ENCODE results near the gene ZSWIM4. TPM values are rescaled to one million over a fixed set of nuclear protein-coding genes. Genes with fewer than 3 reads are reported as not detected.

ZSWIM4 gene
- total RNA-seq (2014; rRNA removed) = 1.8 and 2.7 TPM in 2 replicates
- 1.7 TPM for polyA plus RNA-seq (2012)

DNA sequence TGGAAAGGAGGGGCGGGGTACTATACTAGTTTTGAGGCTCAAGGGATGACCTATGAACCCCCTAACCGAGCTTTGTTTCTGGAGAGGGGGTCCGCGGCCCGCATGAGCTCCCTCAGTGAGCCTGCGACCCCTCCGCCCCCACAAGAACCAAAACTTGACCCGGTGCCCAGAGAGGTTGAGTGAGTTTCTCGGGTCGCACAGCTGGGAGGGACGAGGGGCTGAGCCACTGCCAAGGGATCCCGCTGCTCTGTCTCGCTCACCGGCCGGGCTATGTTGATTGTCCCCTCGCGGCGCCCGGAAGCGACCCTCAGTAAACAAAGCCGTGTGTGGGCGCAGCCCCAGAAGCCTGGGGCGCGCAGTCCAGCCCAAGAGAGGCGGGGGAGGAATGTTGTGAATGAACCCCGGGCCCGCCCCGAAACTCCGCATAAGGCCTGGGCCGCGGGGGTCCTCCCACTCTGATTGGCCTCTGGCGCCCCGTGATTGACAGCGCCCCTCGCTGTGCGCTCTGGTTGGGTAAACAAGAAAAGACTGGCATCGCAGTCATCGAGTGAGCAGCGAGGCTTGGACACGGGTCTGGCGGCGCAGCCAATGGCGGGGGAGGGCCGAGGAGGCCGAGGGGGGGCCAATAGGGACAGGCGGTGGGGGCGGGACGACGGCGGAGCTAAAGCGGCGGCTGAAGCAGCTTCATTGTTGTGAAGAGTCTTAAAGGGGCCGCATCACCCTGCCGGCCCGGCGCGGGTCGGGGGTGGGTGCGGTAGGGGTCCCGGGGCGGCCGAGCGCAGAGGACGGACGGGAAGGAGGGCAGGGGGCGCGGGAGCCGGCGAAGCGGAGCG is at the start of gene ZSWIM4:
Gene ZSWIM4, plus strand, starts transcription at position 687 of the 833 bp plus-strand sequence. CDS start 206 bp downstream, outside the sequence.
- peak; percentile 99 for DNase-seq (ENCODE audit: low read depth)

DNA sequence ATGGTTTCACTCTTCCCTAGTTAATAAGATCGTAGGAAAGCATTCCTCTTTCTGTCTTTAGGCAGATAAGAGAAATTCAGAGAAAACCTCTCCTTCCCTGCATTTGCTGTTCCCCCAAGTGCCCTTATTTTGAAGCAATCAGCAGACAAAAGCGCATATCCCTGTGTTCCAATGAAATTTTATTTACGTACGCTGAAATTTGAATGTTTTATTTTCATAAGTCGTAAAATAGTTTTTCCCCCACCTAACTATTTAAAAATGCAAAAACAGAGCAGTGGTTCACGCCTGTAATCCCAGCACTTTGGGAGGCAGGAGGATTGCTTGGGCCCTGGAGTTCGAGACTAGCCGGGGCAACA is 48.2 kb upstream of the ZSWIM4 start:
- no peak for DNase-seq (ENCODE audit: low read depth)

DNA sequence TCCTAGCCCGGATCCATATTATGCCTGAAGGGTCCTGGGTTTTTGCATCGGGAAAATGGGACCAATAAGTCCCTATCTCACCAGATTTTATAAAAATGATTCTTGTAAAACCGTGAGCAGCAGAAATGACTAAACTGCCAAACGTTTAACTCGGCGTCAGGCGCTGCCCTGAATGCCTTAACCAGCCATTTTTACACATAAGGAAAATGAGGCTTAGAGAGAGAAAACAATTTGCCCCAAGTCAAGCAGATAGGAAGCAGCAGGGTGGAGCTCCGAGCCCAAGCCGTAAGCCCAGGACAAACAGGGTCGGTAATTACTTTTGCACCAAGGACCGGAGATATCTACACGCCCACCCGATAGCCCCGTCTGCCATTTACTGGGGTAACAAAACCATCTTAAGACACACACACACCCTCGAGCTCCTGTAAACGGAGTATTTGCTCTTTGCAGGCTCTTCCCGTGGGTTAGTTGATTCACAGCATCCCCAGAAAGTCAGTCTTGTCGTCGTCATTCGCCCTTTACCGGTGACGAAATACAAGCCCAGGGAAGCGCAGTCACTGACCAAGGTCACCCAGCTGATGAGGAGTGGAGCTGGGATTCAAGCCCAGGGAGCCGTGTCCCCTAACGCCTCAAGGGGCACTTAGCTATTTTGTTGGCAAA is 46.9 kb upstream of the ZSWIM4 start:
- no peak for DNase-seq (ENCODE audit: low read depth)

DNA sequence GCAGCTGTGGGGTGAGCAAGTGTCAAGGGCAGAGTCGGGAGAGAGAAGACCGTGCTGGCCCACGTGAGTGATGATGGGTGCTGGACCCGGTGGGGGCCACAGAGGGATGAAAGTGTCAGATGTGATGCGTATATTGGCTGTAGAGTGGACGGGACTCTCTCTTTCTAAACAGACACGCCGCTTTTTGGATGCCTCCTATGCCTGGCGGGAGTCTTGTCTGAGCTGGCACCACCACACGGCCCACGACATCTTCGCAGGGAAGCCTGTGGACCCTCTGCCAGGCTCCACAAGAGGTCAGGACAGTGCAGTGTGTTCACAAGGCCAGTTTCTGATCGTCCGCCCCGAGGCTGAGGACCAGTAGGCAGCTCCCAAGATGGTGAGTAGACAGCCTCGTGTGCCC is 43.8 kb upstream of the ZSWIM4 start:
- no peak for DNase-seq (ENCODE audit: low read depth)

DNA sequence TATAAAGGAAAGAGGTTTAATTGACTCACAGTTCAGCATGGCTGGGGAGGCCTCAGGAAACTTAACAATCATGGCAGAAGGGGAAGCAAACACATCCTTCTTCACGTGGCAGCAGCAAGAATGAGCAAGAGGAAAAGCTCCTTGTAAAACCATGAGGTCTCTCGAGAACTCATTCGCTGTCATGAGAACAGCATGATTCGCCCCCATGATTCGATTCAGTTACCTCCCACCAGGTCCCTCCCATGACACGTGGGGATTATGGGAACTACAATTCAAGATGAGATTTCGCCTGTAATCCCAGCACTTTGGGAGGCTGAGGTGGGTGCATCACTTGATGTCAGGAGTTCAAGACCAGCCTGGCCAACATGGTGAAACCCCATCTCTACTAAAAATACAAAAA is 41.6 kb upstream of the ZSWIM4 start:
- peak; percentile 25 for DNase-seq (ENCODE audit: low read depth)

DNA sequence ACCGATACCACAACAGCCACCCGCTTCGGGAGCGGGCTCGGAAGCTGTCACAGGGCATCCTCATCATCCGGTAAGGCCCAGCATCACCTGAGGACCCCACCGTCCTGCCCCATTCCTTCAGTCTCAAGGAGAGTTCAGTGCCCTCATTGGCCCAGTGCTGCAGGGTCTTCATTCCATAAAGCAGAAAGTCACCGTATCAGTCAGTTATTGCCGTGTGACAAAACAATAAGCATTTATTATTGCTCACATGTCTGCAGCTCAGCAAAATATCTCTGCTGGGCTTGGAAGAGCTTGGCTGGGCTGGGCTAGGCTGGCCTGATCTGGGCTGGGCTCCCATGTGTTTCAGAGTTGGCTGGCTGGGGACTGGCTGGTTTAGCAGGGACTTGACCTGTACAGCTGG is 39.0 kb upstream of the ZSWIM4 start:
- DNase-seq (ENCODE audit: low read depth) = no peak

DNA sequence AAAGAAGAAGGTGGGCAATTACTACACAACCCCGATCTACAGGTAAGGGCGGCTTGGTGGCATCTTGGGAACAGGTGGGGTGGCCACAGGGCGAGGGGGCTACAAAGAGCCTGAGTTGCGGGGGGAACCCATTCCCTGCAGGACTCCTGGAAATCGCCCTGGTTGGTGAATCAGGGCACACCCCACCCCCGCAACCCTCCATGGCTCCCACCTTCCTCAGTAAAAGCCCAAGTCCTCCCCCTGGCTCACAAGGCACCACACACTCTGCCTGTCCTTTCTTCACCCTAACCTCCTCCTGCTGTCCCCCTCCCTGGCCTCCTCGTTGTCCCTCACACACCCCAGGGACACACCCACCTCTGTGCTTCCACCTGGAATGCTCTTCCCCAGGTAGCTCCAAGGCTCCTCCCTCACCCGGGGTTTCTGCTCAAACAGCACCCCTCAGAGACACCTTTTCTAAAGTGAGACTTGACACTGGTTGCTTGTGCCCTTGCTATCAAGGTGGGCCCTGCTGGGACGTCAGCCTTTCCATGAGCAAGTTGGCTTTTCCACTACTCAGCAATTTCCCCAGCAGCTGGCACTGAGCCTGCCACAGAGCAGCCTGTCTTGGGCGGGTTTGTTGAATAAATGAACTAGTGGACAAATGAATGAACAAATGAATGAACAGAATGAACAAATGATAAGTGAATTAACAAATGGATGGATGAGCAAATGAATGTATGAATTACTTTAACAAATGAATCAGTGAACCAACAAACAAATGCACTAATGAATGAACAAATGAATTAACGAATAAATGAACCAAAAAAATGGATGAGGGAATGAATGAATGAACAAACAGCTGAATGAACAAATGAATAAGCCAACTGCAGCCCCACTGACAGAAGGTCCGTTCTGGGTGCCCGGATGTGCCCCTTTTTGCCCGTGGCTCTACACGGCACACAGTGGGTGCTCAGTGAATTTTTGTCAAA is 37.2 kb upstream of the ZSWIM4 start:
- no peak for DNase-seq (ENCODE audit: low read depth)

DNA sequence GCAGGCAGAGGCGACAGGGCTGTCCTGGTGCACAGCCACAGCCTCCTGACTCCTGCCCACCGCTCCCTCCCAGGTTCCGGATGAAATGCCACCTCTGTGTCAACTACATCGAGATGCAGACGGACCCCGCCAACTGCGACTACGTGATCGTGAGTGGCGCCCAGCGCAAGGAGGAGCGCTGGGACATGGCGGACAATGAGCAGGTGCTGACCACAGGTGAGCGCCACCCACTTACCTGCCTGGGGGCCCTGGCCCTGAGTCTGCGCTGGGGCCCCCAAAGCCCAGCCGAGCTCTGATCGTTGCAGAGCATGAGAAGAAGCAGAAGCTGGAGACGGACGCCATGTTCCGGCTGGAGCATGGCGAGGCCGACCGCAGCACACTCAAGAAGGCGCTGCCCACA is 36.4 kb upstream of the ZSWIM4 start:
- no peak for DNase-seq (ENCODE audit: low read depth)

DNA sequence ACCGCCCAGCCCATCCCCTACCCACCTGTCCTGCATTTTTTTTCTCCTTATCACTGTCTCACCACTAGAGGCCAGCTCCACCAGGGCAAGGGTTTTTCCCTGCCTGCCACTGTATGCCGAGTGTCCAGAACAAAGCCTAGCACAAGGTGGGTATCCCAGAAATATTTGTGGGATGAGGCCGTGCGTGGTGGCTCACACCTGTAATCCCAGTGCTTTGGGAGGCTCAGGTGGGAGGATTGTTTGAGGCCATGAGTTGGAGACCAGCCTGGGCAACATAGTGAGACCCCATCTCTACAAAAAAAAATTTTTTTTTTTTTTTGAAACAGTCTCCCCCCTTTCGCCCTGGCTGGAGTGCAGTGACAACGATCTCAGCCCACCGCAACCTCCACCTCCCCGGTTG is 33.8 kb upstream of the ZSWIM4 start:
- no peak for DNase-seq (ENCODE audit: low read depth)

DNA sequence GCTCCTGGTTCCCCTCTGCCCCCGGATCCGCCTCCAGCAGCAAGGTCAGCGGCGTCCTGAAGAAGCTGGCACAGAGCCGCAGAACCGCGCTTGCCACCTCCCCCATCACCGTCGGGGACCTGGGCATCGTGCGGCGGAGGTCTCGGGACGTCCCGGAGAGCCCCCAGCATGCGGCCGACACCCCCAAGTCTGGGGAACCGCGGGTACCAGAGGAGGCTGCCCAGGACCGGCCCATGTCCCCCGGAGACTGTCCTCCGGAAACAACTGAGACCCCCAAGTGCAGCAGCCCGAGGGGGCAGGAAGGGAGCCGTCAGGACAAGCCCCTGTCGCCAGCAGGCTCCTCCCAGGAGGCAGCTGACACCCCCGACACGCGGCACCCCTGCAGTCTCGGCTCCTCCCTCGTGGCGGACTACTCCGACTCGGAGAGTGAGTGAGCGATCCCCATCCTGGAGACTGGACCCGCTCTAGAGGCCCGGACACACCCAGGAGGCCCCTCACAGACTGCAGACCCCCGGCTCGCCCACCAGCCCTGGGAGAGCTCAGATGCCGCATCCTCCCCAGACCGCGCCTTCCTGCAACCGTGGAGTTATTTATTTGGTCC is 32.5 kb upstream of the ZSWIM4 start:
- DNase-seq (ENCODE audit: low read depth) = no peak

DNA sequence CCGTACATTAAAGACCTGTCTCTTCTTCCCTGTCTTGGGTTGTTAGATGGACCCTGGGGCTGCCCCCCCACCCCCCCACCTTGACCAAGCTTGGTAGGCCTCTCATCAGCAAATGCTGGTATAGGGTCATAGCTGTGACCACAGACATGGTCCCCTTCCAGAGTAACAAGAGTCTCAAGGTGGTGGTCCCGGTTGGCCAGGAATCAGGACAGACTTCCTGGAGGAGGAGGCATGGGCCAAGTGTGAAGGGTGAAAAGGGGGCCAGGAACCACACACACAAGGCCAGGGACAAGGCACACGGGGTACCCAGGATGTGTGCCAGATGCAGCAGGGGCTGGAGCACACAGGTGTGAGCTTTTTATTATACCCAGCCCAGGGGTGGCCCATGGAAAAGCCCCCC is 32.0 kb upstream of the ZSWIM4 start:
- DNase-seq (ENCODE audit: low read depth) = no peak

DNA sequence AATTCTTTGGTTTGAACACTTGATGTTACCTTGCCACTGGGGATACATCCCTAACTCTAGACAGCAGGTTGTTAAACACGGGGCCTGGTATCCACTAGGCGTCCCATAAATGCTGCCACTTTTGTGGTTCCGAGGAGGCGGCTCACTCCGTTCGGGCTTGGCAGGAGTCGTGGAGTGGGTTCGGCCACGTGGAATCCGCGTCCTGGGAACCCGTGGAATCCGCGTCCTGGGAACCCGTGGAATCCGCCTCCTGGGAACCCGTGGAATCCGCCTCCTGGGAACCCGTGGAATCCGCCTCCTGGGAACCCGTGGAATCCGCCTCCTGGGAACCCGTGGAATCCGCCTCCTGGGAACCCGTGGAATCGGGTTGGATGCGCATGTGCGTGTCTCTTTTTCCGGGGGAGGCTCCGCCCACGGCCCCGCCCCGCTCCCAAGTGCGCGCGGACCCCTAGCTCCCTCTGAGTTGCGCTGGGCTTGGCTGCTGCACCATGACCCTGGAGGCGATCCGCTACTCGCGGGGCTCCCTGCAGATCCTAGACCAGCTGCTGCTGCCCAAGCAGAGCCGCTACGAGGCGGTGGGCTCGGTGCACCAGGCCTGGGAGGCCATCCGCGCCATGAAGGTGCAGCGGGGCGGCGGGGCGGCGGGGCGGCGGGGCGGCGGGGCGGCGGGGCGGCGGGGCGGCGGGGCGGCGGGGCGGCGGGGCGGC is 31.0 kb upstream of the ZSWIM4 start, which contains the start of gene MRI1:
Gene MRI1, plus strand, starts transcription at position 422 of the 707 bp plus-strand sequence. Its CDS starts 67 bp downstream, at position 489.
- peak; percentile 69 for DNase-seq (ENCODE audit: low read depth)

DNA sequence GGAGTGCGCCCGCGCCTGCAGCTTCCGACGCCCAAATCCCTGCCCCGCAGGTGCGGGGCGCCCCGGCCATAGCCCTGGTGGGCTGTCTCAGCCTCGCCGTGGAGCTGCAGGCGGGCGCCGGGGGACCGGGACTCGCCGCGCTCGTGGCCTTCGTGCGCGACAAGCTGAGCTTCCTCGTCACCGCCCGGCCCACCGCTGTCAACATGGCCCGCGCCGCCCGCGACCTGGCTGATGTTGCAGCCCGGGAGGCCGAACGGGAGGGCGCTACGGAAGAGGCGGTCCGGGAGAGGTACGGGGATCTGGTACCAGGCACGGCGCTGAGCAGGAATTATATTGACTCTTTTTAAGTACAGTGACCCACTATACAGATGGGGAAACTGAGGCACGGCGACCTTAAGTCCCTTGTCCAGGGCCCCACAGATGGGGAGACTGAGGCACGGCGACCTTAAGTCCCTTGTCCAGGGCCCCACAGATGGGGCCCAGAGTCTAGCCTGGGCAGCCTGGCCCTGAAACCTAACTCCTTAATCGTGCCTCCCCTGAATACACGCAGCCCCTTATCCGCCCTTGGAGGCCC is 30.3 kb upstream of the ZSWIM4 start:
- DNase-seq (ENCODE audit: low read depth) = no peak

DNA sequence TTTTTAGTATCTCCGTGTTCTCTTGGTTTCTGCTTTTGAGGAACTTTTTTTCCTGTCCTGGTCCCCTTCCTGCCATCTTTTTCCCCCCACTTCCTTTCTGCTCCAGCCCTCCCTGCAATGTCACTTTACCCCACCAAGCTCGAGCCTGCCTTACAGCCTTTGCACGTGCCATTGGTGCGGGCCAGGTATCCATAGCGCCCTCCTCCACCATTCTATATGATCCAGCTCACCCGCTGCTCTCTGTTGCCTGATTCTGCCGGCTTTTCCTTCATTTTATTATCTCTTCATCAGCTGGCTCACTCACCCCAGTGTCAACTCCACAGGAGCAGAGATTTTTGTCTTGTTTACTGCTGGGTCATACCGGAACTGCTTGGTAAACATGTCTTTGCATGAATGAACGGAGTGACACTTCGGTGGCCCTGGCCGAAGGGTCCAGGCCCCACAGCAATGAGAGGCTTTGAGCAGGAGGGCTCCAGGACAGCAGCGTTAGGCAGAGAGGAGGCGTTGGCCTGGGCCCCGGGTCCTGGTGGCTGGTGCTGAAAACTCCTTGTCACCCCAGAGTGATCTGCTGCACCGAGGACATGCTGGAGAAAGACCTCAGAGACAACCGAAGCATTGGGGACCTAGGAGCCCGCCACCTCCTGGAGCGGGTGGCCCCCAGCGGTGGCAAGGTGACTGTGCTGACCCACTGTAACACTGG is 29.7 kb upstream of the ZSWIM4 start:
- no peak for DNase-seq (ENCODE audit: low read depth)

DNA sequence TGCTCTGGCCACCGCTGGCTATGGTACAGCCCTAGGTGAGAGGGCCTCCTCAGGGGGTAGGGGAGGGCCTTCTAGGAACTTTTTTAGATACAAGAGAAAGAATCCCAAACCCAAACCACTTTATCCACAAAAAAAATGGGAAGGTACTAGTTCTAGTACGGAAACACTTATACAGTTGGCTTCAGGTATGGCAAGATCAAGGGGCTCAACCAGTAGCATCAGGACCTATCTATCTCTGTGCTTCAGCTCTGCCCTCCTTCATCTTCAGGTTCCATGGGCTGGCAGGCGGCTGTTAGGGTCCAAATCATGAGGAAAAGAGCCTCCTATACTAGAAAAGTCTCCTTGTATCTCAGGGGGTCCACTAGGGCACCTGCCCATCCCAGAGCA is 29.2 kb upstream of the ZSWIM4 start:
- no peak for DNase-seq (ENCODE audit: low read depth)

DNA sequence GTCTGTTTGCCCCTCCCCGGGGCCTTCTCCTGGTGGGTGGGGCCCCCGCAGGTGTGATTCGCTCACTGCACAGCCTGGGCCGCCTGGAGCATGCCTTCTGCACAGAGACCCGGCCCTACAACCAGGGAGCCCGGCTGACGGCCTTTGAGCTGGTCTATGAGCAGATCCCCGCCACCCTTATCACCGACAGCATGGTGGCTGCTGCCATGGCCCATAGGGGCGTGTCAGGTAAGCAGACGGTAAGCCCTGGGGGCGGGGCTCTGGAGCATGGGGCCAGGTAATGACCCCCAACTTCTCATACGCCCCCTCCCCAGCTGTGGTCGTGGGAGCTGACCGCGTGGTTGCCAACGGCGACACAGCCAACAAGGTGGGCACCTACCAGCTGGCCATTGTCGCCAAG is 26.7 kb upstream of the ZSWIM4 start:
- DNase-seq (ENCODE audit: low read depth) = no peak

DNA sequence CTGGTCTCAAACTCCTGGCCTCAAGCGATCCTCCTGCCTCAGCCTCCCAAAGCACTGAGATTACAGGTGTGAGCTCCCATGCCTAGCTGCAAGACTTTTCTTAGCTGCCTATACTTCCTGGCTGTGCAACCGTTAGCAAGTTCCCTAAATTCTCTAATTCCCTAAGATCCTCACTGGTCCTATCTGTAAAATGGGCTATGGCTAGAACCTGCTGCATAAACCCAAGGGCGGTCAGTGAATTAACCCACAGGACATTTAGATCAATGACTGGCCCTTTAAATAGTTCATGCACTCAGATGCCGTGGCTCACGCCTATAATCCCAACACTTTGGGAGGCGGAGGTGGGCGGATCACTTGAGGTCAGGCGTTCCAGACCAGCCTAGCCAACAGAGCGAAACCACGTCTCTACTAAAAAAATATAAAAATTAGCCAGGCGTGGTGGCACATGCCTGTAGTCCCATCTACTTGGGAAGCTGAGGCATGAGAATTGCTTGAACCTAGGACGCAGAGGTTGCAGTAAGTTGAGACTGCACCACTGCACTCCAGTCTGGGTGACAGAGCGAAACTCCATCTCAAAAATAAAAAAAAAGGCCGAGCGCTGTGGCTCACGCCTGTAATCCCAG is 25.1 kb upstream of the ZSWIM4 start:
- no peak for DNase-seq (ENCODE audit: low read depth)

DNA sequence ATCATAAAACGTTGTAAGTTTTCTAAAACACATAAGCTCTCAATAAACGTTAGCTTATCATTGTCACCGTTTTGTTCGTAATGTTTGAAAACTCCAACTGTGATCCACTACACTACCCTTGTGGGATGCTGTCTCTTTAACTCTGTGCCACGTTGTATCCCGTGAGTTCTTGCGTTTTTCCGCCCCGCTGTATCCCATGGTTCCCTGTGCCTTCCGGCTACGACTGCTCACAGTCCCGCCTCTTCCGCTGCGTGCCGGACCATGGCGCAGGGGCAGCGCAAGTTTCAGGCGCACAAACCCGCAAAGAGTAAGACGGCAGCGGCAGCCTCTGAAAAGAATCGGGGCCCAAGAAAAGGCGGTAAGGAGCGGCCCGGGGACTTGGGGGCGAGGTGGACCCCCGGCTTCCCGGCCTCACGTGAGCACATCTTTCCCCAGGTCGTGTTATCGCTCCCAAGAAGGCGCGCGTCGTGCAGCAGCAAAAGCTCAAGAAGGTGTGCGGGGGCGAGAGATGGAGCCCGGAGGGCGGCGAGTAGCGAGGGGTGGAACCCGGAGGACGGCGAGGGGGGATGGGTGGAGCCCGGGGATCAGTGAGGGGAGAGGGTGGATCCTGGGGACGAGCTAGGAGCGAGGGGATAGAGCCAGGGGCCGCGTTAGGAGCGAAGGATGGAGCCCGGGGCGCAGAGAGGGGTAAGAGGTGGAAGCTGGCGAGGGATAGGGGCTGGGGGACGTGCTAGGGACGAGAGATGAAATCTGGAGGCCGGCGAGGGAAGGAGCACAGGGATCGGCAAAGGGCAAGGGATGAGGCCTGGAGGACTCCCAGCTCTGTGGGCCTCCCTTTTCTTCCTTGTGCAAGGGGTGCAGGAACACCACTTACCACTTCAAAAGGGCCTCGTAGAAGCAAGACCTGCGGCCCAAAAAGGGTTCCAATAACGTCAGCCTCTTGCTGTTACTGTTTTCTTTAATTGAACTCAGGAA is 20.7 kb upstream of the ZSWIM4 start, which contains the start of gene C19orf53:
Gene C19orf53, plus strand, starts transcription at position 240 of the 975 bp plus-strand sequence. Its CDS starts 22 bp downstream, at position 262.
- DNase-seq (ENCODE audit: low read depth) = peak; percentile 91
